ENCODE results near the gene ZNF579.

ZNF579 gene

DNA sequence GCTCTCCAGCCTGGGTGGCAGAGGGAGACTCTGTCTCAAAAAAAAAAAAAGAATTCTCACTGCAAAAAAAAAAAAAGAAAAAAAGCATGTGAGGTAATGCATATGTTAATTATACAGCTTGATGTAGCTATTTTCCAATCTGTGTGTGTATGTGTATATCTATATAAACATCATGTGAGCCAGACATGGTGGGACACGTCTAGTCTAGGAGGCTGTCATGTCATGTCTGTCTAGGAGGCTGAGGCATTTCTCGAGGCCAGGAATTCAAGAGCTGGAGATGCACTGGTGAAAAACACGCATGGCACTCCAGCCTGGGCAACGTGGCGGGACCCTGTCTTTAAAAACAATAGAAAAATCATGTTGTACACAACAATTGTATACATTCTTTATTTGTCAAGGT, 28.4 kb downstream of the ZNF579 start:
- DNase-seq (ENCODE audit: low read depth) = no peak
- H3K4me3 ChIP-seq (ENCODE audit: low read length) = no peak overlapping the region
- TF ChIP-seq, protein P1, sequence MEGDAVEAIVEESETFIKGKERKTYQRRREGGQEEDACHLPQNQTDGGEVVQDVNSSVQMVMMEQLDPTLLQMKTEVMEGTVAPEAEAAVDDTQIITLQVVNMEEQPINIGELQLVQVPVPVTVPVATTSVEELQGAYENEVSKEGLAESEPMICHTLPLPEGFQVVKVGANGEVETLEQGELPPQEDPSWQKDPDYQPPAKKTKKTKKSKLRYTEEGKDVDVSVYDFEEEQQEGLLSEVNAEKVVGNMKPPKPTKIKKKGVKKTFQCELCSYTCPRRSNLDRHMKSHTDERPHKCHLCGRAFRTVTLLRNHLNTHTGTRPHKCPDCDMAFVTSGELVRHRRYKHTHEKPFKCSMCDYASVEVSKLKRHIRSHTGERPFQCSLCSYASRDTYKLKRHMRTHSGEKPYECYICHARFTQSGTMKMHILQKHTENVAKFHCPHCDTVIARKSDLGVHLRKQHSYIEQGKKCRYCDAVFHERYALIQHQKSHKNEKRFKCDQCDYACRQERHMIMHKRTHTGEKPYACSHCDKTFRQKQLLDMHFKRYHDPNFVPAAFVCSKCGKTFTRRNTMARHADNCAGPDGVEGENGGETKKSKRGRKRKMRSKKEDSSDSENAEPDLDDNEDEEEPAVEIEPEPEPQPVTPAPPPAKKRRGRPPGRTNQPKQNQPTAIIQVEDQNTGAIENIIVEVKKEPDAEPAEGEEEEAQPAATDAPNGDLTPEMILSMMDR (conservative IDR thresholded peaks at IDR 0.05; ENCODE audit: low read depth, low read length) = no peak

DNA sequence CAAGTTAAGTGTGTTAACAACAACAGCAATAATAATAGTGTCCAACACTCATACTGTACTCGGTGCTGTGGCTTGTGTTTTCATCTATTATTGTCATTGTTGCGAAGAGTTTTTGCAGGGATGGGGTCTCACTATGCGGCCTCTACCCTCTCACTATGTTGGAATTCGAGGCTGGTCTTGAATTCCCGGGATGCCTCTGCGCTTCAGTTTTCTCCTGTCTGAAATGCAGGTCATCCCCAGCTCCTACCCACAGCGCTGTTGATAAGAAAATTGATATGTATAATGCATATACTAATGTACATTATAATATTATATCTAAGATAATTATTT, 30.4 kb downstream of the ZNF579 start:
- no peak for DNase-seq (ENCODE audit: low read depth)
- H3K4me3 ChIP-seq (ENCODE audit: low read length) = no peak overlapping the region
- TF ChIP-seq, protein P1 (conservative IDR thresholded peaks at IDR 0.05; ENCODE audit: low read depth, low read length) = no peak

GRCh38 chr19:55549500-55550320, 30.9 kb downstream of the ZNF579 start:
- peak overlapping the region; percentile 4 for H3K4me3 ChIP-seq (ENCODE audit: low read length)
- peak; percentile 68 for DNase-seq (ENCODE audit: low read depth)
- TF ChIP-seq, protein P1 (conservative IDR thresholded peaks at IDR 0.05; ENCODE audit: low read depth, low read length) = no peak

- no peak for DNase-seq (ENCODE audit: low read depth)
- no peak overlapping the region for H3K4me3 ChIP-seq (ENCODE audit: low read length)
- TF ChIP-seq, protein P1 (conservative IDR thresholded peaks at IDR 0.05; ENCODE audit: low read depth, low read length) = no peak
These were observed 33.6 kb downstream of the ZNF579 start for GRCh38 chr19:55546822-55547614.

GRCh38 chr19:55546011-55546410, 34.6 kb downstream of the ZNF579 start:
- no peak overlapping the region for H3K4me3 ChIP-seq (ENCODE audit: low read length)
- DNase-seq (ENCODE audit: low read depth) = no peak
- TF ChIP-seq, protein P1 (conservative IDR thresholded peaks at IDR 0.05; ENCODE audit: low read depth, low read length) = no peak

DNA sequence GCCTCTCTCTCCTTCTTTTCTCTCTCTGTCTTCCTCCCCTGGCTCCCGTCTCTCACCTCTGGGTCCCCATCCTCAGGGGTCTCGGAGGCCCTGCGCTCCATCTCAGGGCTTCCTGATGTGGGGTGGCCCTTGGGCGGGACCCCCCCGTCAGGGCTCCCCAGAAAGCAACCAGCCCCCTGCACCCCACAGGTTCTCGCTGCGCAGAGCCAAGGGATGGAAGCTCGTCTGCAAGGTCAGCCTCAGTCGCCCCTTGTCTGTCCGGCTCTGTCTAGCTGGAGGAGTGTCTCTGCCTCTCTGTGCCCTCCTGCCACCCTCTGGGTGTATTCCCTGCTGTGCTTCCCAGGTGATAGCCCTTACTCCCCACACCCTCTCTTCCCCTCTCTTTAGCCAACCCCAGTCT, 35.2 kb downstream of the ZNF579 start, which contains the start of gene SBK3:
Gene SBK3 (minus strand): TSS at position 101 of the 400 bp plus-strand sequence. CDS start 0 bp downstream, at position 101.
- no peak within 1 kb of the TSS for H3K4me3 ChIP-seq (ENCODE audit: low read length)
- DNase-seq (ENCODE audit: low read depth) = no peak
- TF ChIP-seq, protein P1 (conservative IDR thresholded peaks at IDR 0.05; ENCODE audit: low read depth, low read length) = no peak

Measured in retinal pigment epithelial cell (primary cell).